PC-9 (cell line): ENCODE data around the gene C9orf85. TPM values are rescaled to one million over a fixed set of nuclear protein-coding genes. Genes with fewer than 3 reads are reported as not detected.

Source experiments
- BruUV-seq: library from RNA; stranded (reverse); fragments of 400-500 nt; replicated peaks from 2 replicates; lab custom pipeline; 2021; lab: Mats Ljungman, UMichigan
- CTCF ChIA-PET: fragments of 300-600 bp; sonication (Branson Sonifier 250); formaldehyde crosslinking; loops from one replicate; lab custom pipeline; 2022; ENCODE audit warnings: antibody characterized with exemption; lab: Charles Lee
- POLR2A ChIA-PET: fragments of 300-600 bp; sonication (Branson Sonifier 250); formaldehyde crosslinking; loops from one replicate; lab custom pipeline; 2022; ENCODE audit warnings: antibody characterized with exemption; ENCODE audit not compliant: unreplicated experiment; lab: Charles Lee
- DNase-seq, 2 experiments: peaks; one replicate each; pipeline versions ENCODE4 v3.0.0 to v3.0.0-alpha.2; 2015 to 2022; ENCODE audit warnings: mixed read lengths in 1 of 2
- H2AFZ ChIP-seq: fragments of 200-600 bp; sonication (generic); 2 replicates; pipeline ENCODE4 v1.8.1; 2017; ENCODE audit warnings: antibody characterized with exemption
- H3F3A ChIP-seq: fragments of 200-600 bp; sonication (generic); 2 replicates; pipeline ENCODE4 v1.8.1; 2017; ENCODE audit warnings: antibody characterized with exemption, mild to moderate bottlenecking, low read depth; ENCODE audit not compliant: insufficient read depth
- H3K27ac ChIP-seq: fragments of 200-600 bp; sonication (generic); 2 replicates; pipeline ENCODE4 v1.6.1; 2016; ENCODE audit warnings: mixed run types
- H3K27me3 ChIP-seq: fragments of 200-600 bp; sonication (generic); 2 replicates; pipeline ENCODE4 v1.6.1; 2016; ENCODE audit warnings: low read depth, mixed run types; ENCODE audit not compliant: insufficient read depth
- H3K36me3 ChIP-seq: fragments of 200-600 bp; sonication (generic); 2 replicates; pipeline ENCODE4 v1.6.1; 2016; ENCODE audit warnings: low read depth, mixed run types
- H3K4me1 ChIP-seq: fragments of 200-600 bp; sonication (generic); replicated peaks from 2 replicates; pipeline ENCODE4 v1.6.1; 2016; ENCODE audit warnings: mixed run types; ENCODE audit not compliant: insufficient read depth
- H3K4me2 ChIP-seq: fragments of 200-600 bp; sonication (generic); 2 replicates; pipeline ENCODE4 v1.6.1; 2017; ENCODE audit warnings: mixed run types
- H3K4me3 ChIP-seq: fragments of 200-600 bp; sonication (generic); 2 replicates; pipeline ENCODE4 v1.6.1; 2016; ENCODE audit warnings: mixed run types
- H3K79me2 ChIP-seq: fragments of 200-600 bp; sonication (generic); 2 replicates; pipeline ENCODE4 v1.6.1; 2017; ENCODE audit warnings: low read depth, mixed run types
- H3K9me2 ChIP-seq: fragments of 200-600 bp; sonication (generic); 2 replicates; pipeline ENCODE4 v1.8.1; 2017; ENCODE audit warnings: mild to moderate bottlenecking; ENCODE audit not compliant: insufficient read depth
- H3K9me3 ChIP-seq: fragments of 200-600 bp; sonication (generic); 2 replicates; pipeline ENCODE4 v1.8.1; 2016; ENCODE audit warnings: low read depth; ENCODE audit not compliant: insufficient read depth
- H4K20me1 ChIP-seq: fragments of 200-600 bp; sonication (generic); 2 replicates; pipeline ENCODE4 v1.8.1; 2017; ENCODE audit not compliant: insufficient read depth
- EZH2 ChIP-seq: fragments of 200-600 bp; sonication (generic); IDR thresholded peaks from 2 replicates; pipeline ENCODE4 v1.8.0; 2017; ENCODE audit warnings: antibody characterized with exemption, low read depth
- intact Hi-C: fragments of 100-400 bp; cut with micrococcal nuclease; formaldehyde crosslinking; loops from one replicate; pipeline ENCODE4 v1.10.0; 2022; ENCODE audit not compliant: unreplicated experiment
- total RNA-seq: library from RNA; stranded (reverse); gene quantifications from 2 replicates; pipeline ENCODE4 v1.2.3, GENCODE V29; 2021
- TF ChIP-seq, protein P1 (sequence below): fragments of 200-600 bp; sonication (generic); conservative IDR thresholded peaks from 2 replicates; pipeline ENCODE4 v1.6.1; 2017; ENCODE audit warnings: mixed run types, antibody characterized with exemption, mild to moderate bottlenecking, moderate library complexity

C9orf85 gene
- total RNA-seq, 1 experiment from 2014 or later: 19.0 TPM

DNA sequence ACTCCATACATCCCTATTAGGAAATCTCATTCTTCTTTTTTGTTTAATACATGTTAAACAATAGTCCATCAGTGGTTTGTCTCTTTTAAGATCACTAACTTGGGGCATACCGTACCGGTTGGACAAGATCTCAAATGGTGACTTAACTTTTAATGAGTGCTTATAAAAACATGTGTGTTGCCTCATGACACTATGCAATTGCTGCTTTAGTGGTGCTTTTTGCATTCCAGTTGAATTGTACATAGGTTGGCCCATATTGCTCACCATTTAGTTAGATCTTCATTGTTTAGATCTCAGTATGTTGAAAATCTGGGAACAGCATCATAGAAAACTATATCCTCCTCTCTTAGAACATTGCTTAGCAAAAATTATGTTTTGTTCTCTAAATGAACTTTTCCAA is 17.8 kb downstream of the C9orf85 start:
- TF ChIP-seq EZH2: no peak
- TF ChIP-seq, protein P1, sequence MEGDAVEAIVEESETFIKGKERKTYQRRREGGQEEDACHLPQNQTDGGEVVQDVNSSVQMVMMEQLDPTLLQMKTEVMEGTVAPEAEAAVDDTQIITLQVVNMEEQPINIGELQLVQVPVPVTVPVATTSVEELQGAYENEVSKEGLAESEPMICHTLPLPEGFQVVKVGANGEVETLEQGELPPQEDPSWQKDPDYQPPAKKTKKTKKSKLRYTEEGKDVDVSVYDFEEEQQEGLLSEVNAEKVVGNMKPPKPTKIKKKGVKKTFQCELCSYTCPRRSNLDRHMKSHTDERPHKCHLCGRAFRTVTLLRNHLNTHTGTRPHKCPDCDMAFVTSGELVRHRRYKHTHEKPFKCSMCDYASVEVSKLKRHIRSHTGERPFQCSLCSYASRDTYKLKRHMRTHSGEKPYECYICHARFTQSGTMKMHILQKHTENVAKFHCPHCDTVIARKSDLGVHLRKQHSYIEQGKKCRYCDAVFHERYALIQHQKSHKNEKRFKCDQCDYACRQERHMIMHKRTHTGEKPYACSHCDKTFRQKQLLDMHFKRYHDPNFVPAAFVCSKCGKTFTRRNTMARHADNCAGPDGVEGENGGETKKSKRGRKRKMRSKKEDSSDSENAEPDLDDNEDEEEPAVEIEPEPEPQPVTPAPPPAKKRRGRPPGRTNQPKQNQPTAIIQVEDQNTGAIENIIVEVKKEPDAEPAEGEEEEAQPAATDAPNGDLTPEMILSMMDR: no peak
- no peak overlapping the region for H2AFZ ChIP-seq
- H3K36me3 ChIP-seq: no peaks in the 10 kb centered on the region
- H3F3A ChIP-seq: no peaks in the 10 kb centered on the region
- ChIA-PET POLR2A (no interaction called here), CTCF (no interaction called here)
- DNase-seq: peak in 1 of 2 experiments; percentile 70
- no peaks in the 10 kb centered on the region for H3K27me3 ChIP-seq
- peaks cover 15% of the 10 kb centered on the region for H3K79me2 ChIP-seq
- H3K9me2 ChIP-seq: peaks cover 4% of the 10 kb centered on the region; the same call in 1 of the 2 replicates
- H3K4me2 ChIP-seq: no peak overlapping the region
- no TSS peak for BruUV-seq
- no peak overlapping the region for H3K4me3 ChIP-seq
- no peaks in the 10 kb centered on the region; the same call in 1 of the 2 replicates for H4K20me1 ChIP-seq
- H3K27ac ChIP-seq: no peak overlapping the region
- no peaks in the 10 kb centered on the region for H3K9me3 ChIP-seq
- intact Hi-C loops: no loop called here
- H3K4me1 ChIP-seq: no peaks in the 10 kb centered on the region; the same call in 1 of the 2 replicates

DNA sequence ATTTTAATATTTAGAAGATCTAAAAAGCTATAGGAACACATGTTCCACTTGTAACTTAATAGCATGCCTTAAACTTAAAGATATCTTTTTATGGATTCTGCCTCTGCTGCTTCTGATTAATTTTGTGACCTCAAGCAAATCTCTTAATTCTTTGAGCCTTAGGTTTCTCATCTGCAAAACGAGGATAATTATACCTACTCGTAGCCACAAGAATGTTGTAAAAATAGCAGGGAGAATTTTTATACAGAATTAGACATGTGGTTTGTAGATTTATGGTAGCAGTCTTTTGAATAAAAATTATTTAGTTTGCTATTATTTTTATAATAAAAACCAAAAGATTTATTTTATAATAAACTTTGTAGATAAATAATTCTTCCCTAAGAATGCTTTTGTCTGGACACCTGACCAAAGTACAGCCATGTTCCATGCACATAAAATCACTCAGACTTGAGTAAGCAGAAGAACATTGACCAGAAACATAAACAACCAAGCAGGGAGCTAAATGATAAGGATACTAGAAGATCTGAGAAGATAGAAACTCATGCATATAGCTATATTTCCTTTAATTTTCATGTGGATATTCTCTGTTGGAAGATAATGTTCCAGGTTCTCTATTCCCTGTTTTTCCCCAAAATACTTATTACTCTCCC is 18.5 kb downstream of the C9orf85 start:
- no peak overlapping the region for H3K4me2 ChIP-seq
- POLR2A ChIA-PET: interaction anchor here (0.5 kb wide), 1 partner anchor 18 kb away, joined by 5 read pairs; no protein-coding TSS in a partner anchor
- H3K27me3 ChIP-seq: no peaks in the 10 kb centered on the region
- H3K9me3 ChIP-seq: no peaks in the 10 kb centered on the region
- H4K20me1 ChIP-seq: no peaks in the 10 kb centered on the region; the same call in 1 of the 2 replicates
- H3K27ac ChIP-seq: no peak overlapping the region
- no peaks in the 10 kb centered on the region for H3F3A ChIP-seq
- H3K36me3 ChIP-seq: no peaks in the 10 kb centered on the region
- H2AFZ ChIP-seq: no peak overlapping the region
- peaks cover 15% of the 10 kb centered on the region for H3K79me2 ChIP-seq
- no TSS peak for BruUV-seq
- intact Hi-C loops: no loop called here
- H3K9me2 ChIP-seq: peaks cover 4% of the 10 kb centered on the region; the same call in 1 of the 2 replicates
- H3K4me1 ChIP-seq: no peaks in the 10 kb centered on the region; the same call in 1 of the 2 replicates
- CTCF ChIA-PET: interaction anchor here (0.7 kb wide), 1 partner anchor 222 kb away, joined by 3 read pairs; no protein-coding TSS in a partner anchor
- no peak for DNase-seq
- H3K4me3 ChIP-seq: no peak overlapping the region
- TF ChIP-seq, protein P1: no peak
- no peak for TF ChIP-seq EZH2

- no peak overlapping the region for H2AFZ ChIP-seq
- no TSS peak for BruUV-seq
- no peaks in the 10 kb centered on the region for H3K9me3 ChIP-seq
- ChIA-PET POLR2A (interaction anchor here (0.6 kb wide), 1 partner anchor 1322 kb away, joined by 10 read pairs; no protein-coding TSS in a partner anchor), CTCF (interaction anchor here (0.6 kb wide), 1 partner anchor 1574 kb away, joined by 4 read pairs; no protein-coding TSS in a partner anchor)
- H3K36me3 ChIP-seq: no peaks in the 10 kb centered on the region
- intact Hi-C loops: no loop called here
- H3K4me2 ChIP-seq: no peak overlapping the region
- no peaks in the 10 kb centered on the region; the same call in 1 of the 2 replicates for H4K20me1 ChIP-seq
- no peaks in the 10 kb centered on the region; the same call in 1 of the 2 replicates for H3K4me1 ChIP-seq
- no peak for TF ChIP-seq EZH2
- TF ChIP-seq, protein P1: no peak
- no peak overlapping the region for H3K4me3 ChIP-seq
- peaks cover 19% of the 10 kb centered on the region for H3K79me2 ChIP-seq
- no peaks in the 10 kb centered on the region for H3F3A ChIP-seq
- DNase-seq: no peak
- no peak overlapping the region for H3K27ac ChIP-seq
- peaks cover 4% of the 10 kb centered on the region; the same call in 1 of the 2 replicates for H3K9me2 ChIP-seq
- H3K27me3 ChIP-seq: no peaks in the 10 kb centered on the region
These were observed 19.7 kb downstream of the C9orf85 start for GRCh38 chr9:71931166-71931565.
